K562 (cell line): ENCODE results near the gene CORT. TPM values are rescaled to one million over a fixed set of nuclear protein-coding genes. Genes with fewer than 3 reads are reported as not detected.

Experiments
- BHLHE40 ChIP-seq: IDR thresholded peaks from 2 replicates; pipeline ENCODE4 v1.6.1; 2011; ENCODE audit warnings: low read length, improper control_type of control experiment
- CHD1 ChIP-seq: fragments of 200-600 bp; sonication (generic); IDR thresholded peaks from one replicate; pipeline ENCODE4 v1.6.1; 2012; ENCODE audit warnings: mild to moderate bottlenecking, moderate library complexity, low read length, inconsistent platforms
- CREB5 ChIP-seq: fragments of 250-450 bp; sonication (Bioruptor Pico); IDR thresholded peaks from 2 replicates; pipeline ENCODE4 v1.5.0; 2020; ENCODE audit warnings: mild to moderate bottlenecking
- E2F3 ChIP-seq: fragments of 250-450 bp; sonication (Bioruptor Pico); IDR thresholded peaks from 2 replicates; pipeline ENCODE4 v1.4.0; 2020; ENCODE audit warnings: mild to moderate bottlenecking
- EWSR1 ChIP-seq: fragments of 450-650 bp; IDR thresholded peaks from 2 replicates; pipeline ENCODE4 v1.6.1; 2018; ENCODE audit warnings: borderline replicate concordance, mild to moderate bottlenecking, low read depth, moderate library complexity; ENCODE audit not compliant: partially characterized antibody
- EZH2 ChIP-seq: IDR thresholded peaks from 2 replicates; pipeline ENCODE4 v1.6.1; 2012; ENCODE audit warnings: low read depth, mild to moderate bottlenecking, inconsistent platforms, low read length, borderline replicate concordance
- HLTF ChIP-seq: fragments of 450-650 bp; IDR thresholded peaks from 2 replicates; pipeline ENCODE4 v1.6.1; 2016
- LEF1 ChIP-seq: fragments of 450-650 bp; IDR thresholded peaks from 2 replicates; pipeline ENCODE4 v1.6.1; 2016; ENCODE audit warnings: mild to moderate bottlenecking
- PPARD ChIP-seq: fragments of 250-450 bp; sonication (Bioruptor Pico); IDR thresholded peaks from 2 replicates; pipeline ENCODE4 v1.8.0; 2022; ENCODE audit warnings: inconsistent platforms, mild to moderate bottlenecking, moderate library complexity
- SIN3A ChIP-seq, 2 experiments: fragments of 150-350 bp in 1 of 2; IDR thresholded peaks; 2 replicates each; pipeline ENCODE4 v1.6.1; 2011 to 2016; ENCODE audit warnings: borderline replicate concordance in 2 of 2, low read depth in 2 of 2, low read length in 2 of 2, mild to moderate bottlenecking in 2 of 2, moderate library complexity in 2 of 2; ENCODE audit not compliant: control insufficient read depth in 1 of 2
- SMC3 ChIP-seq: conservative IDR thresholded peaks from 2 replicates; pipeline ENCODE4 v1.6.1; 2011; ENCODE audit warnings: low read depth, low read length, improper control_type of control experiment; ENCODE audit not compliant: insufficient read depth
- ZBTB26 ChIP-seq: fragments of 450-650 bp; formaldehyde crosslinking; IDR thresholded peaks from 2 replicates; pipeline ENCODE4 v1.4.0; 2022; ENCODE audit warnings: missing genetic modification characterization
- ZHX1 ChIP-seq: fragments of 150-350 bp; conservative IDR thresholded peaks from 2 replicates; pipeline ENCODE4 v1.6.1; 2014; ENCODE audit warnings: low read length
- ZNF282 ChIP-seq: sonication (generic); formaldehyde crosslinking; IDR thresholded peaks from 2 replicates; pipeline ENCODE4 v1.8.1; 2023; ENCODE audit warnings: missing genetic modification reagents
- ZNF347 ChIP-seq: fragments of 450-650 bp; formaldehyde crosslinking; IDR thresholded peaks from 2 replicates; pipeline ENCODE4 v1.4.0; 2020; ENCODE audit warnings: low read depth, mild to moderate bottlenecking, moderate library complexity
- ZNF384 ChIP-seq: IDR thresholded peaks from 2 replicates; pipeline ENCODE4 v1.6.1; 2012; ENCODE audit warnings: low read depth, low read length, improper control_type of control experiment
- ZNF511 ChIP-seq: sonication (generic); formaldehyde crosslinking; IDR thresholded peaks from 2 replicates; pipeline ENCODE4 v1.8.0; 2022; ENCODE audit warnings: mild to moderate bottlenecking, missing genetic modification reagents
- polyA plus RNA-seq, 8 experiments: library from polyadenylated mRNA; depleted of rRNA in 4 of 8; stranded (reverse) in 5 of 8; unstranded in 3 of 8; fragments of >200 nt; fragmentation: Nextera tagmentation in 2 of 8; fragmentation: Illumina TruSeq in 1 of 8; extraction: Ambion mirVana in 2 of 8; extraction: Trizol in 1 of 8; gene quantifications; 2 replicates each; pipeline versions ENCODE4 v1.2.1 to v1.2.3, GENCODE V29; 2011 to 2014; ENCODE audit warnings: inconsistent platforms in 1 of 8, missing spikeins in 1 of 8
- total RNA-seq, 7 experiments: library from RNA; depleted of rRNA in 6 of 7; stranded (reverse); fragments of >200 nt in 6 of 7; fragmentation: Illumina TruSeq in 2 of 7; extraction: Trizol in 2 of 7; gene quantifications; 2 replicates each; pipeline versions ENCODE4 v1.2.1 to v1.2.3, GENCODE V29; 2011 to 2021; ENCODE audit warnings: low replicate concordance in 1 of 7

CORT gene
- total and polyA plus RNA-seq, 9 of the 15 experiments (the other 6 are each of a cell fraction or from before 2014, with no cell fraction given): 0.08 to 0.54 (median 0.13) TPM; not detected in 5

GRCh38 chr1:10430216-10431069 is 19.4 kb upstream of the CORT start, which contains the start of gene CENPS (continued):
- TF ChIP-seq ZHX1: 0 out of 2 replicates have a peak, but pooled peaks have one; percentile 56
- 0 out of 2 replicates have a peak, but pooled peaks have one; percentile 25 for TF ChIP-seq ZBTB26 (CRISPR knock-in tag)
- TF ChIP-seq ZNF384: 0 out of 2 replicates have a peak, but pooled peaks have one; percentile 43
- 0 out of 2 replicates have a peak, but pooled peaks have one; percentile 19 for TF ChIP-seq HLTF
- peak; percentile 84 to 87; a peak in 1 of 4 replicates for TF ChIP-seq SIN3A (IDR thresholded peaks at IDR 0.05; ENCODE audit: borderline replicate concordance in 2 of 2, control insufficient read depth in 1 of 2, low read depth in 2 of 2, low read length in 2 of 2)
- peak; percentile 13 for TF ChIP-seq CHD1
- TF ChIP-seq EZH2: no peak
- TF ChIP-seq ZNF347: no peak
- peak; percentile 98 for TF ChIP-seq SMC3
- peak; percentile 70; the same call in 1 of the 2 replicates for TF ChIP-seq BHLHE40
- TF ChIP-seq E2F3: peak; percentile 100
- TF ChIP-seq CREB5: no peak
- TF ChIP-seq ZNF282 (CRISPR knock-in tag): peak; percentile 94; the same call in 1 of the 2 replicates
- TF ChIP-seq ZNF511: peak; percentile 70; the same call in 1 of the 2 replicates
- no peak for TF ChIP-seq EWSR1
- TF ChIP-seq PPARD (CRISPR knock-in tag): no peak
- no peak for TF ChIP-seq LEF1
